NCI-H748 (cell line): ENCODE results near the gene CD79B.
A peak's percentile ranks its signal among the peaks of the same experiment; 100 is the strongest.
"Not testable (repeated sequence)": the region's sequence is repeated elsewhere in the genome, so short reads cannot be mapped to it uniquely, and the experiment has no call there.

Experiments
- DNase-seq: peaks from one replicate; lab custom pipeline; 2025; ENCODE audit not compliant: unreplicated experiment; lab: John Stamatoyannopoulos, UW

Gene CD79B

DNA sequence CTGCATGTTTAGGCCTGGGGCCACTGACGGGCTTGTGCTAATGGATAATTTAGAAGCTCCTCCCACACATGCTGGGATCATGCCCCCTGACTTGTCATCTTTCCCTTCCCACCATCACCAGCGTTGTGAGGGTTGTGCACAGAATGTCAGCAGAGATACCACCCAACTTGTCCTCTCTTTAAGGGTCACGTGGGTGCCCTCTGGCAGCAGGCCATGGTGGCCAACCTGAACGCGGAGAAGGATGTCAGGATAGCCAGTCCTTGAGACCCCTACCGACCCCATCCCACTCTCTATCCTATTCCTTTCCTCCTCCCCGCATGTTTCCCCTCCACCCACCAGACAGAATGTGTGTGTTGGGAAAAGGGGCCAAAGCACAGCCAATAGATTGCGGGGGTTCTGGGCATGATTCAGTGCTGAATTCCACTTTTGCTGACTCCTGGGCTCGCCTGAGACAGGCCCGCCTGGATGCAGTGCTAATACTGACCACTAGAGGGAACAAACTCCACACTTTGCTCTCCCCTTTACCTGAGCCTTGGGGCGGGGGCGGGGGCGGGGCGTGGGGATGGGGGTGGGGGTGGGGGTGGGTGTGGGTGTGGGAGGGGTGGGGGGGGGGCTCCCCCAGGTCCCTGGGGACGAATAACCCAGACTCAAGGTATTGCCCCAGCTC lies 50.1 kb downstream of the CD79B start, which contains the start of gene GH2:
Gene GH2 (minus strand): TSS at position 10 of the 667 bp plus-strand sequence. CDS start 143 bp downstream, outside the sequence.
- peak; percentile 34 for DNase-seq

DNA sequence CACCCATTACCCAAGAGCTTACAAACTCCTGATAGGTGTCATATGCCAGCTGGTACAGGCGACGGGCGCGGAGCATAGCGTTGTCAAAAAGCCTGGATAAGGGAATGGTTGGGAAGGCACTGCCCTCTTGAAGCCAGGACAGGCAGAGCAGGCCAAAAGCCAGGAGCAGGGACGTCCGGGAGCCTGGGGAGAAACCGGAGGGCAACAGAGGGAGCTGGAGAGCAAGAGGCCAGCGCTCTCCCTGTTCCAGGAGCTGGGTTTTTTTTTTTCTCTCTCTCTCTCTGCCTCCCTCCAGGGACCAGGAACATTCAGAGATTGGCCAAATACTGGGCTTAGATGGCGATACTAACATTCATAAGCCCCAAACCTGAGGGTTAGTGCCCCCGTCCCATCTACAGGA lies 50.8 kb downstream of the CD79B start:
- DNase-seq, result not testable (repeated sequence)

DNA sequence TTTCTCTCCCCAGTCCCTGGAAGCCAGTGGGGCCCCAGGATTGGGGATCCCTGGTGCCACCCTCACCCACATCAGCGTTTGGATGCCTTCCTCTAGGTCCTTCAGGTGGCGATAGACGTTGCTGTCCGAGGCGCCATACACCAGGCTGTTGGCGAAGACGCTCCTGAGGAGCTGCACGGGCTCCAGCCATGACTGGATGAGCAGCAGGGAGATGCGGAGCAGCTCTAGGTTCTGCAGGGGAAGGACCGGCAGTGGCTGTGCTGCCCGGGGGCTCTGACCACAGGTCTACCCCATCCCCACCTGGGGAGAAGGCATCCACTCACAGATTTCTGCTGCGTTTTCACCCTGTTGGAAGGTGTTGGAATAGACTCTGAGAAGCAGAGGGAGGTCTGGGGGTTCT lies 51.4 kb downstream of the CD79B start:
- DNase-seq, result no peak
